WTC11 (cell line): ENCODE data around the gene ENAM. TPM values are rescaled to one million over a fixed set of nuclear protein-coding genes. Genes with fewer than 3 reads are reported as not detected.

Experiments used
- ATAC-seq: fragments of 200-7000 bp; cut with Tn5 transposase; 2 replicates; pipeline ENCODE4 v1.10.0; 2021; ENCODE audit warnings: mild to moderate bottlenecking, moderate library complexity
- CTCF ChIA-PET: fragments of 300-600 bp; sonication (Branson Sonifier 250); formaldehyde crosslinking; loops from one replicate; lab custom pipeline; 2021; ENCODE audit warnings: antibody characterized with exemption; lab: Charles Lee
- POLR2A ChIA-PET: fragments of 350-600 bp; sonication (Branson Sonifier 250); formaldehyde crosslinking; loops from one replicate; lab custom pipeline; 2021; ENCODE audit warnings: antibody characterized with exemption; lab: Charles Lee
- DNase-seq: peaks from one replicate; pipeline ENCODE4 v3.0.0; 2021; ENCODE audit warnings: low spot score
- H3K27ac Mint-ChIP-seq: 2 replicates; pipeline ENCODE4 v1.8.0; 2021; ENCODE audit warnings: mixed read lengths
- H3K27me3 Mint-ChIP-seq: 2 replicates; pipeline ENCODE4 v1.8.0; 2021; ENCODE audit warnings: low read depth, mild to moderate bottlenecking, moderate library complexity, mixed read lengths
- H3K36me3 Mint-ChIP-seq: 2 replicates; pipeline ENCODE4 v1.8.0; 2021; ENCODE audit warnings: mixed read lengths
- H3K4me1 Mint-ChIP-seq: 2 replicates; pipeline ENCODE4 v1.8.0; 2022; ENCODE audit warnings: mixed read lengths
- H3K4me3 Mint-ChIP-seq: 2 replicates; pipeline ENCODE4 v1.8.0; 2021; ENCODE audit warnings: mild to moderate bottlenecking, moderate library complexity, mixed read lengths
- H3K9me3 Mint-ChIP-seq: 2 replicates; pipeline ENCODE4 v1.8.0; 2021; ENCODE audit warnings: mixed read lengths
- ATF2 ChIP-seq: sonication (generic); formaldehyde crosslinking; IDR thresholded peaks from 2 replicates; pipeline ENCODE4 v1.8.1; 2022; ENCODE audit warnings: low read depth, missing genetic modification reagents, borderline replicate concordance
- ELF4 ChIP-seq: sonication (generic); formaldehyde crosslinking; IDR thresholded peaks from 2 replicates; pipeline ENCODE4 v1.8.1; 2022; ENCODE audit warnings: low read depth, mild to moderate bottlenecking, moderate library complexity, missing genetic modification reagents
- ETV6 ChIP-seq: sonication (generic); formaldehyde crosslinking; IDR thresholded peaks from 2 replicates; pipeline ENCODE4 v1.8.1; 2022; ENCODE audit warnings: mild to moderate bottlenecking, missing genetic modification reagents
- FOXP1 ChIP-seq: sonication (generic); formaldehyde crosslinking; IDR thresholded peaks from 2 replicates; pipeline ENCODE4 v1.8.0; 2022; ENCODE audit warnings: missing genetic modification reagents, mild to moderate bottlenecking, moderate library complexity, borderline replicate concordance
- GABPB1 ChIP-seq: sonication (generic); formaldehyde crosslinking; IDR thresholded peaks from 2 replicates; pipeline ENCODE4 v1.8.1; 2023; ENCODE audit warnings: mild to moderate bottlenecking, missing genetic modification reagents
- GTF2I ChIP-seq: fragments of 250-450 bp; sonication (Bioruptor Pico); conservative IDR thresholded peaks from 2 replicates; pipeline ENCODE4 v1.4.0; 2021; ENCODE audit warnings: mild to moderate bottlenecking
- HMGXB4 ChIP-seq: sonication (generic); formaldehyde crosslinking; IDR thresholded peaks from 2 replicates; pipeline ENCODE4 v1.8.1; 2023; ENCODE audit warnings: mild to moderate bottlenecking, moderate library complexity, missing genetic modification reagents
- JAZF1 ChIP-seq: fragments of 250-450 bp; sonication (Bioruptor Pico); IDR thresholded peaks from 2 replicates; pipeline ENCODE4 v1.9.0; 2021; ENCODE audit warnings: moderate library complexity, mild to moderate bottlenecking, inconsistent platforms
- MLX ChIP-seq: sonication (generic); formaldehyde crosslinking; IDR thresholded peaks from 2 replicates; pipeline ENCODE4 v1.8.1; 2023; ENCODE audit warnings: mild to moderate bottlenecking, missing genetic modification reagents, moderate library complexity
- MXD4 ChIP-seq: fragments of 250-450 bp; sonication (Bioruptor Pico); IDR thresholded peaks from 2 replicates; pipeline ENCODE4 v1.8.0; 2021; ENCODE audit warnings: mild to moderate bottlenecking, moderate library complexity, borderline replicate concordance
- MYBL2 ChIP-seq: sonication (generic); formaldehyde crosslinking; IDR thresholded peaks from 2 replicates; pipeline ENCODE4 v1.8.1; 2023; ENCODE audit warnings: mild to moderate bottlenecking, moderate library complexity, missing genetic modification reagents
- NFE2L1 ChIP-seq: sonication (generic); formaldehyde crosslinking; IDR thresholded peaks from 2 replicates; pipeline ENCODE4 v1.8.1; 2023; ENCODE audit warnings: missing genetic modification reagents
- NR1H2 ChIP-seq: sonication (generic); formaldehyde crosslinking; IDR thresholded peaks from 2 replicates; pipeline ENCODE4 v1.9.0; 2021; ENCODE audit warnings: mild to moderate bottlenecking, moderate library complexity, missing genetic modification reagents
- NR2C2 ChIP-seq: sonication (generic); formaldehyde crosslinking; IDR thresholded peaks from 2 replicates; pipeline ENCODE4 v1.8.0; 2022; ENCODE audit warnings: mild to moderate bottlenecking, missing genetic modification reagents
- NR3C1 ChIP-seq: sonication (generic); formaldehyde crosslinking; conservative IDR thresholded peaks from 2 replicates; pipeline ENCODE4 v1.8.1; 2023; ENCODE audit warnings: low read depth, mild to moderate bottlenecking, missing genetic modification reagents
- PRRX2 ChIP-seq: fragments of 250-450 bp; sonication (Bioruptor Pico); IDR thresholded peaks from 2 replicates; pipeline ENCODE4 v1.8.0; 2021; ENCODE audit warnings: mild to moderate bottlenecking
- SOX15 ChIP-seq: fragments of 250-450 bp; sonication (Bioruptor Pico); IDR thresholded peaks from 2 replicates; pipeline ENCODE4 v1.9.0; 2021; ENCODE audit warnings: mild to moderate bottlenecking
- SP1 ChIP-seq: sonication (generic); formaldehyde crosslinking; conservative IDR thresholded peaks from 2 replicates; pipeline ENCODE4 v1.8.1; 2022; ENCODE audit warnings: missing genetic modification reagents
- TEAD4 ChIP-seq: sonication (generic); formaldehyde crosslinking; IDR thresholded peaks from 2 replicates; pipeline ENCODE4 v1.8.0; 2022; ENCODE audit warnings: mild to moderate bottlenecking, missing genetic modification reagents
- USF2 ChIP-seq: sonication (generic); formaldehyde crosslinking; IDR thresholded peaks from 2 replicates; pipeline ENCODE4 v1.8.1; 2023; ENCODE audit warnings: mild to moderate bottlenecking, missing genetic modification reagents, moderate library complexity
- ZBTB43 ChIP-seq: sonication (generic); formaldehyde crosslinking; IDR thresholded peaks from 2 replicates; pipeline ENCODE4 v1.8.1; 2023; ENCODE audit warnings: mild to moderate bottlenecking, missing genetic modification reagents
- ZMAT4 ChIP-seq: fragments of 250-450 bp; sonication (Bioruptor Pico); IDR thresholded peaks from 2 replicates; pipeline ENCODE4 v1.9.0; 2021; ENCODE audit warnings: mild to moderate bottlenecking
- ZNF121 ChIP-seq: sonication (generic); formaldehyde crosslinking; IDR thresholded peaks from 2 replicates; pipeline ENCODE4 v1.8.0; 2023; ENCODE audit warnings: missing genetic modification reagents
- ZNF138 ChIP-seq: sonication (generic); formaldehyde crosslinking; conservative IDR thresholded peaks from 2 replicates; pipeline ENCODE4 v1.8.1; 2022; ENCODE audit warnings: mild to moderate bottlenecking, moderate library complexity, missing genetic modification reagents
- ZNF232 ChIP-seq: sonication (generic); formaldehyde crosslinking; IDR thresholded peaks from 2 replicates; pipeline ENCODE4 v1.8.0; 2022; ENCODE audit warnings: mild to moderate bottlenecking, missing genetic modification reagents
- total RNA-seq: library from RNA; stranded (reverse); gene quantifications from 3 replicates; pipeline ENCODE4 v1.2.3, GENCODE V29; 2021
- TF ChIP-seq, protein P1 (sequence below): sonication (generic); formaldehyde crosslinking; IDR thresholded peaks from 2 replicates; pipeline ENCODE4 v1.8.1; 2022; ENCODE audit warnings: mild to moderate bottlenecking, moderate library complexity, missing genetic modification reagents
- TF ChIP-seq, protein P2 (sequence below): sonication (generic); formaldehyde crosslinking; IDR thresholded peaks from 2 replicates; pipeline ENCODE4 v1.8.0; 2022; ENCODE audit warnings: missing genetic modification reagents

Gene ENAM
- total RNA-seq, 1 experiment from 2014 or later = not detected

GRCh38 chr4:70687821-70688794 lies 59.6 kb downstream of the ENAM start, which contains the start of gene UTP3:
TSS of gene UTP3 (plus strand) at chr4:70688532. CDS start at chr4:70688678, 146 bp downstream.
- Mint-ChIP-seq H3K36me3 (peaks cover 20% of the 10 kb centered on the region), H3K27ac (peak within 1 kb of the TSS; percentile 92), H3K4me3 (peak within 1 kb of the TSS; percentile 94), H3K4me1 (peaks cover 26% of the 10 kb centered on the region), H3K9me3 (no peaks in the 10 kb centered on the region), H3K27me3 (no peaks in the 10 kb centered on the region)
- ChIA-PET CTCF (interaction anchor here (0.6 to 1.8 kb wide), 6 partner anchors 11 to 305 kb away, joined by 3 to 10 read pairs (median 3); partner anchors contain the start of gene DCK), POLR2A (interaction anchor here (1.1 to 1.4 kb wide), 2 partner anchors 16 to 18 kb away, joined by 4 to 5 read pairs; no protein-coding TSS in a partner anchor)
- ATAC-seq (peak; percentile 95), DNase-seq (peak; percentile 95)
- TF ChIP-seq ZNF138 (no peak), ZNF232 (CRISPR knock-in tag) (peak; percentile 94), JAZF1 (CRISPR knock-in tag) (no peak), GTF2I (CRISPR knock-in tag) (no peak), PRRX2 (no peak), HMGXB4 (CRISPR knock-in tag) (peak; percentile 98), ZNF121 (CRISPR knock-in tag) (no peak), NR3C1 (CRISPR knock-in tag) (no peak), ELF4 (no peak), NR1H2 (CRISPR knock-in tag) (no peak), ATF2 (CRISPR knock-in tag) (no peak), ZBTB43 (peak; percentile 86), SOX15 (CRISPR knock-in tag) (no peak), ETV6 (CRISPR knock-in tag) (peak; percentile 96), MYBL2 (CRISPR knock-in tag) (0 out of 2 replicates have a peak, but pooled peaks have one; percentile 82), NR2C2 (CRISPR knock-in tag) (no peak), FOXP1 (CRISPR knock-in tag) (peak; percentile 90), MLX (no peak), MXD4 (CRISPR knock-in tag) (no peak), TEAD4 (CRISPR knock-in tag) (no peak), NFE2L1 (CRISPR knock-in tag) (peak; percentile 65; the same call in 1 of the 2 replicates), ZMAT4 (no peak), SP1 (CRISPR knock-in tag) (peak; percentile 74), GABPB1 (CRISPR knock-in tag) (peak; percentile 71), USF2 (CRISPR knock-in tag) (peak; percentile 73)
- TF ChIP-seq, protein P1, sequence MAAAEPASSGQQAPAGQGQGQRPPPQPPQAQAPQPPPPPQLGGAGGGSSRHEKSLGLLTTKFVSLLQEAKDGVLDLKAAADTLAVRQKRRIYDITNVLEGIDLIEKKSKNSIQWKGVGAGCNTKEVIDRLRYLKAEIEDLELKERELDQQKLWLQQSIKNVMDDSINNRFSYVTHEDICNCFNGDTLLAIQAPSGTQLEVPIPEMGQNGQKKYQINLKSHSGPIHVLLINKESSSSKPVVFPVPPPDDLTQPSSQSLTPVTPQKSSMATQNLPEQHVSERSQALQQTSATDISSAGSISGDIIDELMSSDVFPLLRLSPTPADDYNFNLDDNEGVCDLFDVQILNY (CRISPR knock-in tag) = no peak
- TF ChIP-seq, protein P2, sequence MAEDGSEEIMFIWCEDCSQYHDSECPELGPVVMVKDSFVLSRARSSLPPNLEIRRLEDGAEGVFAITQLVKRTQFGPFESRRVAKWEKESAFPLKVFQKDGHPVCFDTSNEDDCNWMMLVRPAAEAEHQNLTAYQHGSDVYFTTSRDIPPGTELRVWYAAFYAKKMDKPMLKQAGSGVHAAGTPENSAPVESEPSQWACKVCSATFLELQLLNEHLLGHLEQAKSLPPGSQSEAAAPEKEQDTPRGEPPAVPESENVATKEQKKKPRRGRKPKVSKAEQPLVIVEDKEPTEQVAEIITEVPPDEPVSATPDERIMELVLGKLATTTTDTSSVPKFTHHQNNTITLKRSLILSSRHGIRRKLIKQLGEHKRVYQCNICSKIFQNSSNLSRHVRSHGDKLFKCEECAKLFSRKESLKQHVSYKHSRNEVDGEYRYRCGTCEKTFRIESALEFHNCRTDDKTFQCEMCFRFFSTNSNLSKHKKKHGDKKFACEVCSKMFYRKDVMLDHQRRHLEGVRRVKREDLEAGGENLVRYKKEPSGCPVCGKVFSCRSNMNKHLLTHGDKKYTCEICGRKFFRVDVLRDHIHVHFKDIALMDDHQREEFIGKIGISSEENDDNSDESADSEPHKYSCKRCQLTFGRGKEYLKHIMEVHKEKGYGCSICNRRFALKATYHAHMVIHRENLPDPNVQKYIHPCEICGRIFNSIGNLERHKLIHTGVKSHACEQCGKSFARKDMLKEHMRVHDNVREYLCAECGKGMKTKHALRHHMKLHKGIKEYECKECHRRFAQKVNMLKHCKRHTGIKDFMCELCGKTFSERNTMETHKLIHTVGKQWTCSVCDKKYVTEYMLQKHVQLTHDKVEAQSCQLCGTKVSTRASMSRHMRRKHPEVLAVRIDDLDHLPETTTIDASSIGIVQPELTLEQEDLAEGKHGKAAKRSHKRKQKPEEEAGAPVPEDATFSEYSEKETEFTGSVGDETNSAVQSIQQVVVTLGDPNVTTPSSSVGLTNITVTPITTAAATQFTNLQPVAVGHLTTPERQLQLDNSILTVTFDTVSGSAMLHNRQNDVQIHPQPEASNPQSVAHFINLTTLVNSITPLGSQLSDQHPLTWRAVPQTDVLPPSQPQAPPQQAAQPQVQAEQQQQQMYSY = no peak; the same call in 1 of the 2 replicates
